Liver (tissue), 9 donors: ENCODE measurements around the gene MBNL2. TPM values are rescaled to one million over a fixed set of nuclear protein-coding genes. Genes with fewer than 3 reads are reported as not detected.

Source experiments
- DNase-seq: peaks from one replicate; pipeline ENCODE4 v3.0.0-alpha.2; 2017; ENCODE audit warnings: low spot score
- H3K27ac ChIP-seq, 2 donors: one replicate each; pipeline ENCODE4 v1.7.0; 2013; ENCODE audit warnings: inconsistent platforms in 2 of 2, low read length in 2 of 2, control low read depth in 1 of 2, low read depth in 1 of 2, mild to moderate bottlenecking in 1 of 2
- H3K27me3 ChIP-seq, 4 donors: one replicate each; pipeline versions ENCODE4 v1.6.1 to v1.7.0; 2013; ENCODE audit warnings: low read length in 3 of 4, inconsistent platforms in 1 of 4, mild to moderate bottlenecking in 1 of 4, moderate library complexity in 1 of 4; ENCODE audit not compliant: control insufficient read depth in 4 of 4, insufficient read depth in 4 of 4
- H3K36me3 ChIP-seq, 4 donors: one replicate each; pipeline versions ENCODE4 v1.6.1 to v1.7.0; 2013; ENCODE audit warnings: low read length in 3 of 4, mild to moderate bottlenecking in 3 of 4, low read depth in 1 of 4, moderate library complexity in 1 of 4; ENCODE audit not compliant: control insufficient read depth in 4 of 4, insufficient read depth in 3 of 4
- H3K4me1 ChIP-seq, 4 donors: one replicate each; pipeline versions ENCODE4 v1.6.1 to v1.7.0; 2013; ENCODE audit warnings: low read length in 3 of 4, mild to moderate bottlenecking in 3 of 4, moderate library complexity in 1 of 4; ENCODE audit not compliant: control insufficient read depth in 4 of 4, insufficient read depth in 4 of 4
- H3K4me3 ChIP-seq, 3 donors: one replicate each; pipeline versions ENCODE4 v1.6.1 to v1.7.0; 2013; ENCODE audit warnings: low read length in 3 of 3, control low read depth in 1 of 3, low read depth in 1 of 3, mild to moderate bottlenecking in 1 of 3
- H3K9ac ChIP-seq, 2 donors: one replicate each; pipeline ENCODE4 v1.7.0; 2013; ENCODE audit warnings: low read length in 2 of 2, mild to moderate bottlenecking in 2 of 2, moderate library complexity in 2 of 2, control low read depth in 1 of 2, low read depth in 1 of 2
- H3K9me3 ChIP-seq, 4 donors: one replicate each; pipeline versions ENCODE4 v1.6.1 to v1.7.0; 2013; ENCODE audit warnings: low read length in 3 of 4; ENCODE audit not compliant: control insufficient read depth in 4 of 4
- EGR1 ChIP-seq, 2 donors: IDR thresholded peaks; 2 replicates each; pipeline ENCODE4 v1.6.1; 2016 to 2018; ENCODE audit warnings: antibody characterized with exemption in 2 of 2, low read depth in 2 of 2
- FOXA1 ChIP-seq: IDR thresholded peaks from 2 replicates; pipeline ENCODE4 v1.6.1; 2016; ENCODE audit warnings: antibody characterized with exemption
- FOXA2 ChIP-seq: IDR thresholded peaks from 2 replicates; pipeline ENCODE4 v1.6.1; 2016; ENCODE audit warnings: antibody characterized with exemption
- GABPA ChIP-seq, 2 donors: IDR thresholded peaks in 1 of 2; conservative IDR thresholded peaks in 1 of 2; 2 replicates each; pipeline ENCODE4 v1.6.1; 2016; ENCODE audit warnings: antibody characterized with exemption in 2 of 2, mild to moderate bottlenecking in 1 of 2, moderate library complexity in 1 of 2
- HNF4A ChIP-seq, 2 donors: conservative IDR thresholded peaks; 2 replicates each; pipeline ENCODE4 v1.6.1; 2016; ENCODE audit warnings: antibody characterized with exemption in 2 of 2, mild to moderate bottlenecking in 2 of 2
- HNF4G ChIP-seq: IDR thresholded peaks from 2 replicates; pipeline ENCODE4 v1.6.1; 2016; ENCODE audit warnings: antibody characterized with exemption
- JUND ChIP-seq, 2 donors: IDR thresholded peaks; 2 replicates each; pipeline ENCODE4 v1.6.1; 2016; ENCODE audit warnings: antibody characterized with exemption in 2 of 2
- NR2F2 ChIP-seq: IDR thresholded peaks from 2 replicates; pipeline ENCODE4 v1.6.1; 2016; ENCODE audit warnings: antibody characterized with exemption
- RAD21 ChIP-seq, 2 donors: IDR thresholded peaks; 2 replicates each; pipeline ENCODE4 v1.6.1; 2016; ENCODE audit warnings: antibody characterized with exemption in 2 of 2, mild to moderate bottlenecking in 2 of 2
- RXRA ChIP-seq, 2 donors: IDR thresholded peaks; 2 replicates each; pipeline ENCODE4 v1.6.1; 2017 to 2018; ENCODE audit warnings: antibody characterized with exemption in 2 of 2, mild to moderate bottlenecking in 1 of 2
- SP1 ChIP-seq: IDR thresholded peaks from 2 replicates; pipeline ENCODE4 v1.6.1; 2018; ENCODE audit warnings: antibody characterized with exemption, mild to moderate bottlenecking
- TAF1 ChIP-seq: conservative IDR thresholded peaks from 2 replicates; pipeline ENCODE4 v1.6.1; 2016; ENCODE audit warnings: antibody characterized with exemption, mild to moderate bottlenecking
- YY1 ChIP-seq: IDR thresholded peaks from 2 replicates; pipeline ENCODE4 v1.6.1; 2016; ENCODE audit warnings: antibody characterized with exemption, mild to moderate bottlenecking
- WGBS: extraction: QIAGEN DNeasy Blood & Tissue Kit; methylation state at CpG from one replicate; pipeline ENCODE4 v1.1.7; 2013; 5-methylcytosine and 5-hydroxymethylcytosine counted together
- polyA plus RNA-seq, 2 donors: library from polyadenylated mRNA; stranded (reverse) in 1 of 2; unstranded in 1 of 2; fragments of 200-250 nt in 1 of 2; fragments of >200 nt in 1 of 2; fragmentation: Nextera tagmentation in 1 of 2; extraction: Ambion mirVana in 1 of 2; gene quantifications; one replicate each; pipeline versions ENCODE4 v1.2.1 to v1.2.3, GENCODE V29; 2013 to 2015
- total RNA-seq, 2 donors: library from RNA; depleted of rRNA; stranded (reverse); fragments of >200 nt; gene quantifications; one replicate each; pipeline ENCODE4 v1.2.3, GENCODE V29; 2014
- TF ChIP-seq, protein P1 (sequence below): IDR thresholded peaks from 2 replicates; pipeline ENCODE4 v1.6.1; 2016; ENCODE audit warnings: antibody characterized with exemption, mild to moderate bottlenecking
- TF ChIP-seq, protein P2 (sequence below): IDR thresholded peaks from 2 replicates; pipeline ENCODE4 v1.6.1; 2016; ENCODE audit warnings: antibody characterized with exemption
- TF ChIP-seq, protein P3 (sequence below): fragments of 150-350 bp; IDR thresholded peaks from 2 replicates; pipeline ENCODE4 v1.5.1; 2017; ENCODE audit warnings: improper control_type of control experiment, low read depth, low read length; ENCODE audit not compliant: missing input control
- TF ChIP-seq, protein P4 (sequence below): IDR thresholded peaks from 2 replicates; pipeline ENCODE4 v1.6.1; 2016; ENCODE audit warnings: antibody characterized with exemption
- TF ChIP-seq, protein P5 (sequence below): IDR thresholded peaks from 2 replicates; pipeline ENCODE4 v1.6.1; 2016; ENCODE audit warnings: antibody characterized with exemption
- donor health status: healthy.
- donor health status: healthy.
- donor health status: healthy.
- donor health status: healthy.
- donor health status: healthy.

The MBNL2 gene
- total and polyA plus RNA-seq, 4 donors, result 16.0 to 49.6 (median 36.8) TPM

DNA sequence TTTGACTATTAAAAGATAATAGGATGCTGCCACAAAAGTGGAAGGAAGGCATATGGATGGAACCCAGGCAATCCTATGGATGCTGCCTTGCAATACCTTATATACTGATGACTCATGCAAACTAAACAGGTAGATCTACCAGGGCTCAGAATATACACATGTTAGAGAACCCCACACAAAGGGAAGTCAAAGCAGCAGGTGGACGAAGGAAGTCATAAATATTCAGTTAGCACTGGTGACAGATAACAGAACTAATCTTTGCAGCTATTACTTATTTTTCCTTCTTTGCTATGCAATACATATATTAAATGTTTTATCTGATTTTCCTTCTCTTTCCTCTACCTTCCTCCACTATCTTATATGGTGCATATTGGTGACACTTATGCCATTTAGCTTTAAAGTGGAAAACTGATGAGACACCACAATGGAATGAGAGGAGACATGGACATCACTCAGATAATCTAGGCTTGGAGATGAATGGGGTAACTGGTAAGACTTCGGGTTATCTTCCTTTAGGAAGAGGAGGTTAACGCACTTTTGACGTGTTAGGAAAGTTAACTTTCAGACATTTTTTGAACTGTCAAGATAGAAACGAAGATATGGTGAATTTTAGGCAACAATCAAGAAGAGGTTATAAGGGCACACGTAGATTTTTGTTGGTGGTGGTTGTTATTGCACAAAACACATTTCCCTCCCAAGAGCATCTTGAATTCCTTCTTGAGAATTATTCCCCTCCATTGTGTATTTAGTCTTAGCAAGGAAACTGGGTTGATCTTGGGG is 39.8 kb upstream of the MBNL2 start:
- TF ChIP-seq NR2F2, result no peak
- no peak for TF ChIP-seq JUND (IDR thresholded peaks at IDR 0.05)
- no peak for TF ChIP-seq HNF4G
- TF ChIP-seq RAD21 (IDR thresholded peaks at IDR 0.05), result no peak
- no peak for TF ChIP-seq SP1
- no peak for TF ChIP-seq YY1
- TF ChIP-seq, protein P1, sequence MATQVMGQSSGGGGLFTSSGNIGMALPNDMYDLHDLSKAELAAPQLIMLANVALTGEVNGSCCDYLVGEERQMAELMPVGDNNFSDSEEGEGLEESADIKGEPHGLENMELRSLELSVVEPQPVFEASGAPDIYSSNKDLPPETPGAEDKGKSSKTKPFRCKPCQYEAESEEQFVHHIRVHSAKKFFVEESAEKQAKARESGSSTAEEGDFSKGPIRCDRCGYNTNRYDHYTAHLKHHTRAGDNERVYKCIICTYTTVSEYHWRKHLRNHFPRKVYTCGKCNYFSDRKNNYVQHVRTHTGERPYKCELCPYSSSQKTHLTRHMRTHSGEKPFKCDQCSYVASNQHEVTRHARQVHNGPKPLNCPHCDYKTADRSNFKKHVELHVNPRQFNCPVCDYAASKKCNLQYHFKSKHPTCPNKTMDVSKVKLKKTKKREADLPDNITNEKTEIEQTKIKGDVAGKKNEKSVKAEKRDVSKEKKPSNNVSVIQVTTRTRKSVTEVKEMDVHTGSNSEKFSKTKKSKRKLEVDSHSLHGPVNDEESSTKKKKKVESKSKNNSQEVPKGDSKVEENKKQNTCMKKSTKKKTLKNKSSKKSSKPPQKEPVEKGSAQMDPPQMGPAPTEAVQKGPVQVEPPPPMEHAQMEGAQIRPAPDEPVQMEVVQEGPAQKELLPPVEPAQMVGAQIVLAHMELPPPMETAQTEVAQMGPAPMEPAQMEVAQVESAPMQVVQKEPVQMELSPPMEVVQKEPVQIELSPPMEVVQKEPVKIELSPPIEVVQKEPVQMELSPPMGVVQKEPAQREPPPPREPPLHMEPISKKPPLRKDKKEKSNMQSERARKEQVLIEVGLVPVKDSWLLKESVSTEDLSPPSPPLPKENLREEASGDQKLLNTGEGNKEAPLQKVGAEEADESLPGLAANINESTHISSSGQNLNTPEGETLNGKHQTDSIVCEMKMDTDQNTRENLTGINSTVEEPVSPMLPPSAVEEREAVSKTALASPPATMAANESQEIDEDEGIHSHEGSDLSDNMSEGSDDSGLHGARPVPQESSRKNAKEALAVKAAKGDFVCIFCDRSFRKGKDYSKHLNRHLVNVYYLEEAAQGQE, result no peak
- no peak for TF ChIP-seq EGR1 (IDR thresholded peaks at IDR 0.05; ENCODE audit: low read depth in 2 of 2)
- no peak for TF ChIP-seq FOXA1
- TF ChIP-seq, protein P2, sequence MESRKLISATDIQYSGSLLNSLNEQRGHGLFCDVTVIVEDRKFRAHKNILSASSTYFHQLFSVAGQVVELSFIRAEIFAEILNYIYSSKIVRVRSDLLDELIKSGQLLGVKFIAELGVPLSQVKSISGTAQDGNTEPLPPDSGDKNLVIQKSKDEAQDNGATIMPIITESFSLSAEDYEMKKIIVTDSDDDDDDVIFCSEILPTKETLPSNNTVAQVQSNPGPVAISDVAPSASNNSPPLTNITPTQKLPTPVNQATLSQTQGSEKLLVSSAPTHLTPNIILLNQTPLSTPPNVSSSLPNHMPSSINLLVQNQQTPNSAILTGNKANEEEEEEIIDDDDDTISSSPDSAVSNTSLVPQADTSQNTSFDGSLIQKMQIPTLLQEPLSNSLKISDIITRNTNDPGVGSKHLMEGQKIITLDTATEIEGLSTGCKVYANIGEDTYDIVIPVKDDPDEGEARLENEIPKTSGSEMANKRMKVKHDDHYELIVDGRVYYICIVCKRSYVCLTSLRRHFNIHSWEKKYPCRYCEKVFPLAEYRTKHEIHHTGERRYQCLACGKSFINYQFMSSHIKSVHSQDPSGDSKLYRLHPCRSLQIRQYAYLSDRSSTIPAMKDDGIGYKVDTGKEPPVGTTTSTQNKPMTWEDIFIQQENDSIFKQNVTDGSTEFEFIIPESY, result no peak
- TF ChIP-seq HNF4A (conservative IDR thresholded peaks at IDR 0.05), result no peak
- TF ChIP-seq, protein P3, sequence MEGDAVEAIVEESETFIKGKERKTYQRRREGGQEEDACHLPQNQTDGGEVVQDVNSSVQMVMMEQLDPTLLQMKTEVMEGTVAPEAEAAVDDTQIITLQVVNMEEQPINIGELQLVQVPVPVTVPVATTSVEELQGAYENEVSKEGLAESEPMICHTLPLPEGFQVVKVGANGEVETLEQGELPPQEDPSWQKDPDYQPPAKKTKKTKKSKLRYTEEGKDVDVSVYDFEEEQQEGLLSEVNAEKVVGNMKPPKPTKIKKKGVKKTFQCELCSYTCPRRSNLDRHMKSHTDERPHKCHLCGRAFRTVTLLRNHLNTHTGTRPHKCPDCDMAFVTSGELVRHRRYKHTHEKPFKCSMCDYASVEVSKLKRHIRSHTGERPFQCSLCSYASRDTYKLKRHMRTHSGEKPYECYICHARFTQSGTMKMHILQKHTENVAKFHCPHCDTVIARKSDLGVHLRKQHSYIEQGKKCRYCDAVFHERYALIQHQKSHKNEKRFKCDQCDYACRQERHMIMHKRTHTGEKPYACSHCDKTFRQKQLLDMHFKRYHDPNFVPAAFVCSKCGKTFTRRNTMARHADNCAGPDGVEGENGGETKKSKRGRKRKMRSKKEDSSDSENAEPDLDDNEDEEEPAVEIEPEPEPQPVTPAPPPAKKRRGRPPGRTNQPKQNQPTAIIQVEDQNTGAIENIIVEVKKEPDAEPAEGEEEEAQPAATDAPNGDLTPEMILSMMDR, result no peak
- no peak for TF ChIP-seq GABPA (IDR thresholded peaks at IDR 0.05 in 1 of 2, conservative IDR thresholded peaks at IDR 0.05 in 1 of 2)
- Histone ChIP-seq H3K36me3 (no peaks in the 10 kb centered on the region), H3K9ac (no peak overlapping the region), H3K27me3 (no peaks in the 10 kb centered on the region), H3K9me3 (no peaks in the 10 kb centered on the region), H3K4me3 (no peak overlapping the region), H3K27ac (no peak overlapping the region), H3K4me1 (no peaks in the 10 kb centered on the region)
- no peak for DNase-seq
- 83% methylated on average over 6 of the region's 6 CpGs for WGBS

DNA sequence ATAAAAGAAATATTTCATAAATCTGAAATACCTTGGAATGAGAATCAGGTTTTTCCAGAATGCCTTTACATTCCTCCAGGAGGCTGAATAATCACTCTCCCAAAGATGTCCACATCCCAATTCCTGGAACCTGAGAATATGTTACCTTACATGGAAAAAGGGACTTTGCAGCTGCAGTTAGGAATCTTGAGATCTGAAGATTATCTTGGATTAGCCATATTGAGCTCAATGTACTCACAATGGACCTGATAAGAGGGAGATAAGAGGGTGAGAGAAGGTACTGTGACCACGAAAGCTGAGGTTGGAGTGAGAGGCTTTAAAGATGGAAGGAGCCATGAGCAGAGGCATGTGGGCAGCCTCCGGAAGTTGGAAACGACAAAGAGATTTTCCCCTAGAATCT is 36.8 kb upstream of the MBNL2 start:
- H3K4me1 ChIP-seq, result no peaks in the 10 kb centered on the region
- no peaks in the 10 kb centered on the region for H3K9me3 ChIP-seq
- H3K9ac ChIP-seq, result no peak overlapping the region
- no peak overlapping the region for H3K27ac ChIP-seq
- no peak overlapping the region for H3K4me3 ChIP-seq
- no peak for DNase-seq
- H3K27me3 ChIP-seq, result no peaks in the 10 kb centered on the region
- no peaks in the 10 kb centered on the region for H3K36me3 ChIP-seq
- 91% methylated on average over 3 of the region's 3 CpGs for WGBS
- TF ChIP-seq, protein P3, result no peak
- TF ChIP-seq SP1 (no peak), HNF4G (no peak), EGR1 (IDR thresholded peaks at IDR 0.05; ENCODE audit: low read depth in 2 of 2) (no peak), FOXA1 (no peak), GABPA (IDR thresholded peaks at IDR 0.05 in 1 of 2, conservative IDR thresholded peaks at IDR 0.05 in 1 of 2) (no peak), TAF1 (no peak), JUND (IDR thresholded peaks at IDR 0.05) (no peak), RXRA (IDR thresholded peaks at IDR 0.05) (no peak), FOXA2 (no peak)
- TF ChIP-seq, protein P2, result no peak
- TF ChIP-seq, protein P4, sequence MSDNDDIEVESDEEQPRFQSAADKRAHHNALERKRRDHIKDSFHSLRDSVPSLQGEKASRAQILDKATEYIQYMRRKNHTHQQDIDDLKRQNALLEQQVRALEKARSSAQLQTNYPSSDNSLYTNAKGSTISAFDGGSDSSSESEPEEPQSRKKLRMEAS, result no peak
- TF ChIP-seq, protein P5, sequence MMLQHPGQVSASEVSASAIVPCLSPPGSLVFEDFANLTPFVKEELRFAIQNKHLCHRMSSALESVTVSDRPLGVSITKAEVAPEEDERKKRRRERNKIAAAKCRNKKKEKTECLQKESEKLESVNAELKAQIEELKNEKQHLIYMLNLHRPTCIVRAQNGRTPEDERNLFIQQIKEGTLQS, result no peak
